ENCODE measurements around the gene SLC30A7.
"Not testable (repeated sequence)": the region's sequence is repeated elsewhere in the genome, so short reads cannot be mapped to it uniquely, and the experiment has no call there.

SLC30A7 gene, protein sequence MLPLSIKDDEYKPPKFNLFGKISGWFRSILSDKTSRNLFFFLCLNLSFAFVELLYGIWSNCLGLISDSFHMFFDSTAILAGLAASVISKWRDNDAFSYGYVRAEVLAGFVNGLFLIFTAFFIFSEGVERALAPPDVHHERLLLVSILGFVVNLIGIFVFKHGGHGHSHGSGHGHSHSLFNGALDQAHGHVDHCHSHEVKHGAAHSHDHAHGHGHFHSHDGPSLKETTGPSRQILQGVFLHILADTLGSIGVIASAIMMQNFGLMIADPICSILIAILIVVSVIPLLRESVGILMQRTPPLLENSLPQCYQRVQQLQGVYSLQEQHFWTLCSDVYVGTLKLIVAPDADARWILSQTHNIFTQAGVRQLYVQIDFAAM

GRCh38 chr1:100895540-100896480 is at the start of gene SLC30A7:
Gene SLC30A7 (plus strand): TSS chr1:100896090. CDS start chr1:100896263, 173 bp downstream.
- DNase-seq (ENCODE audit: low read depth), result peak; percentile 96

- no peak for DNase-seq (ENCODE audit: low read depth)
Observed at GRCh38 chr1:100847361-100848082, 48.4 kb upstream of the SLC30A7 start.

DNA sequence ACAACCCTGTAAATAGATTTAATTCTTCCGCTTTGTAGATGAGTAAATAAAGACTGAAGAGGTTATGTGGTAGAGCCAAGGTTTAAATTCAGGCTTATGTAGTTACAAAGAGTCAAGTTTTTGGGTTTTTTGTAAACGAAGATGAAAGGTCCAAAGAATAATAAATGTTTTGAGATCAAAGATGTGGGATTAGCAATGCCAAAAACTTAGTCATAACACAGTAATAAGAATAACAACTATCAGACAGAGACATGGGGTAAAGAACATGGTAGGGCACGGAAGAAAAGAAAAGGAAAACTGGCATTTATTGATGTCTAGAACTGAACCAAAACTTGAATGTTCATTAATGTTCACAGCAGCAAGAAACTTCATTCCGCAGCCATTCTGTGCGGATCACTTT is 44.2 kb upstream of the SLC30A7 start:
- no peak for DNase-seq (ENCODE audit: low read depth)

DNA sequence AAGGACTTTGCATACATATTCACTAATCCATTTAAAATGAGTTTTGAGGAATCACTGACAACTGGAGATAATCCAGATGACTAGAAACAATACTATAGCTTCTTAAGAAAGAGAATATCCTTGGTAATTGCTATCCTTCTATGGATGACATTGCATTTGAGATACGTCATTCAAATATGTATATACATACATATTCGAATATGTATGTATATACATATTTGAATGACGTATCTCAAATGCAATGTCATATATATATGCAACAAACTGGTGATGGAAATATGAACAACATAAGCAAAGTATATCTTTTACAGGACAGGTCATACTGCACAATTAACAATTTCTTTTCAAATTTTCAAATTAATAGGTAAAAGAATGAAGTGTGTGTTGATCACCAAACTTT is 42.9 kb upstream of the SLC30A7 start:
- DNase-seq (ENCODE audit: low read depth), result no peak

DNA sequence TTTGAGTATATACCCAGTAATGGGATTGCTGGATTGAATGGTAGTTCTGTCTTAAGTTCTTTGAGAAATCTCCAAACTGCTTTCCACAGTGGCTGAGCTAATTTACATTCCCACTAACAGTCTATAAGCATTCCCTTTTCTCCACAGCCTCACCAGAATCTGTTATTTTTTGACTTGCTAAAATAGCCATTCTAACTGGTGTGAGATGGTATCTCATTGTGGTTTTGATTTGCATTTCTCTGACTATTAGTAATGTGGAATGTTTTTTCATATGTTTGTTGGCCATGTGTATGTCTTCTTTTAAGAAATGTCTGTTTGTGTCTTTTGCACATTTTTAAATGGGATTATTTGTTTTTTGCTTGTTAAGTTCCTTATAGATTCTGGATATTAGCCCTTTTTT is 40.8 kb upstream of the SLC30A7 start:
- not testable (repeated sequence) for DNase-seq (ENCODE audit: low read depth)

GRCh38 chr1:100860397-100860991 is 35.4 kb upstream of the SLC30A7 start:
- DNase-seq (ENCODE audit: low read depth), result no peak

GRCh38 chr1:100861379-100861778 is 34.5 kb upstream of the SLC30A7 start:
- DNase-seq (ENCODE audit: low read depth), result no peak

GRCh38 chr1:100862591-100862990 is 33.3 kb upstream of the SLC30A7 start:
- DNase-seq (ENCODE audit: low read depth), result no peak

DNA sequence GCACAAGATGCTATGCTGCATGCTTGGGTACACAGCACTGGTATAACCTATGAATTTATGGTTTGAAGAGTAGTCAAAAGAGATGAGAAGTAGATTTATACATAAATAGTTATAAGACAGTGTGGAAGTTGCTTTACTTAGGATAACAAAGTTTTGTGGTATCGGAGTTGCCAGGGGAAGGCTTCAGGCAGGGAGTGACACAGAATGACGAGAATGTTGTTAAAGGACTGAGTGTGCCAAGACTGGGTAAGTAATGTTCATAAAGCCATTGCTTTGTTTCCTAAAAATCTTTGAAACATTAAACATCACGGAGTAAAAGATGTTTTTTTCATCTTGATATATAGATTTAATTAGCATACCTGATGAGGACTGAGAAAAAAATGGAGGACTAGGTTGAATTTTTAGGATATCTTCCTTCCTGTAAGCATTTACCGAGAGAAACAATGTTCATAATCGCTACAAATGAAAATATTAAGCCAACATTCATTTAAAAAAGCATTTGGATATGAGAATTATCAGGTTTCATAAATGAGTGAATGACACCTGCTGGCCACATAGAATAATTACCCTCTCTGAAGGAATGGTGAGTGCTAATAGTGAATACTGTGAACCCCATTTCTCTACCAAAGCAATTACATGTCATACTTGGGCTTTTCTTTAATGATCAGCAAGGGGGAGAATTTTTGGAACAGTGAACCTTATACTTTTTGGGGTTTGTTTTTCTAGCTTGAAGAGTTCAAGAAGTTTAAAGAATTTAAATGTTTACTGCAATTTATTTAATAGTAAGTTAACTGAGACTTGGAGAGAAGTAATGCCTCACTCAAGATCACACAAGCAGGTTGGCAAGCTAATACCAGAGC is 29.6 kb upstream of the SLC30A7 start:
- no peak for DNase-seq (ENCODE audit: low read depth)

DNA sequence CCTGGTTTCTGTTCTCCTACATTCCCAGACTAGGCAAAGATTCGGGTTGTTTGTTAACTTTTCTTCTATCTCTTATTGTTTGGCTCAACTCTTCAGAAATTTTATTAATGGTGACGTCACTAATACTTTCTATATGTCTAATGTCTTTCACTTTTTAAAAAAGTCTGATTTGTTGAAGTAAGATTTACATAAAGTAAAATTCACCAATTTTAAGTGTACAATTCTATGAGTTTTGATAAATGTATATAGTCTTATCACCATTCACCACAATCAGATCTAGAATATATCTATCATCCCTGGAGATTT is 29.0 kb upstream of the SLC30A7 start:
- no peak for DNase-seq (ENCODE audit: low read depth)

GRCh38 chr1:100868364-100868995 is 27.4 kb upstream of the SLC30A7 start:
- no peak for DNase-seq (ENCODE audit: low read depth)

GRCh38 chr1:100869996-100870395 is 25.9 kb upstream of the SLC30A7 start:
- no peak for DNase-seq (ENCODE audit: low read depth)

- DNase-seq (ENCODE audit: low read depth), result no peak
Observed at GRCh38 chr1:100874433-100874832, 21.5 kb upstream of the SLC30A7 start.

DNA sequence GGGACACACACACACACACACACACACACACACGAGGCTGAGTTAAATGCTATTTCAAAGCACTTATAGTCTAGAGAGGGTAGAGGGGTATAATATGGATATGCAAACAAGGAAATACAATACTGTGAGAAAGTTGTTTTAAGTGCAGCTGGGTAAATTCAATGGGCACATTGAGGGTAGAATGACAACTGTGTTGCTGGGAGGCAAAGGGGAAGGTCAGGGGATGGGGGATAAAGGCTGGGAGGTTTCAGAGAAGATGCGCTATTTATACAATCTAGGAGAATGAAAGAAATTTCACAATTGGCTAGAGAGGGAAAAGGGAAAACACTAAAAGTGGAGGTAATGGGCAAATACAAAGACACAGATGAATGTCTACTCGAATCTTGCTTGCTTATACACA is 20.7 kb upstream of the SLC30A7 start:
- DNase-seq (ENCODE audit: low read depth), result no peak

DNA sequence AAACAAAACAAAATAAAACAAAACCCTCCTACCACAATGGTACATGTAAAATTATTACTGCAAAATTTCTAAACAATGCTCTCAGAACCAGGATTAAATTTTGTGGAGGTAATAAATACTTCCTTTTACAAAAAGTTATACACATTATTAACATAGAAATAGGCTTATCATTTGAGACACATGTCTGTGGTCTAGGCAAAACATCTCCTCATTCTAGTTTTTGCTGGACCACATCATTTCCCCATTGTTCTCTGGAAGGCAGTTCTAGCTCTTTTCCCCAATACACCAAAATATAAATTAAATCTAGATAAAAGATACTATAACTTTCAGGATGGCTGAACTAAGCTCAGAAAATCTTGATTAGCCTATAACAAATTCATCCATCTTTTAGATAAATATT is 19.6 kb upstream of the SLC30A7 start:
- DNase-seq (ENCODE audit: low read depth), result no peak

GRCh38 chr1:100879422-100879821 is 16.5 kb upstream of the SLC30A7 start:
- no peak for DNase-seq (ENCODE audit: low read depth)

GRCh38 chr1:100881687-100882086 is 14.2 kb upstream of the SLC30A7 start:
- DNase-seq (ENCODE audit: low read depth), result no peak

DNA sequence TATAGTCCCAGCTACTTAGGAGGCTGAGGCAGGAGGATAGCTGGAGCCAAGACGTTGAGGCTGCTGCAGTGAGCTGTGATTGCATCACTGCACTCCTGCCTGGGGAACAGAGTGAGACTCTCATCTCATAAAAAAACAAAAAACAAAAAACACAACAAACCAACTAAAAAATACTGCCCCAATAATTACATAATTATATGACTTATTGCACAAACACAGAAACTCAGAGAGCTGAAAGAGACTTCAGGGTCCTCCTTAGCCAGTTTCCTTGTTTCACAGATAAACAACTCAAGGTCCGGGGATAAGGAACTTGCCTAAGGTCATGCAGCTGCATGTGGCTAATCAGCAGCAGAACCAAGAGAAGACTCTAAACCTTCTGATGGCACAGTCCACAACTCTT is 13.2 kb upstream of the SLC30A7 start:
- DNase-seq (ENCODE audit: low read depth), result no peak

DNA sequence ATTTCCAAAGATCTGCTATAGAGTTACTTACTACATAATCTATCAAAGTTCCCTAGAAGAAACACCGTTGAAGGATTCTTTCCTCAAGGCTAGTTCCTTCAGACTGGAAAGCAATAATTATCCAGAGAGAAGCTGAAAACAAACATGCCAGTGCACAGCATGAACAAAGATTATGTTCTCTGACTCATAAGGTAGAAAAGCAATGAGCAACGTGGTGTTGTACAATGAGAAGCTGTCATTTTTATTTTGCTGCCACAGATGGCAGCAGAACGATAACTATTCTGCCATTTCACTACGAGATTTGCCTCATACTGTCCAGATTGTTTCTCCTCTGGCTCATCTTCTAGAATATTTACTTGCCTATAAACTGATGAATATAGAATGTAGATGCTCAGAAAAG is 11.9 kb upstream of the SLC30A7 start:
- DNase-seq (ENCODE audit: low read depth), result no peak

DNA sequence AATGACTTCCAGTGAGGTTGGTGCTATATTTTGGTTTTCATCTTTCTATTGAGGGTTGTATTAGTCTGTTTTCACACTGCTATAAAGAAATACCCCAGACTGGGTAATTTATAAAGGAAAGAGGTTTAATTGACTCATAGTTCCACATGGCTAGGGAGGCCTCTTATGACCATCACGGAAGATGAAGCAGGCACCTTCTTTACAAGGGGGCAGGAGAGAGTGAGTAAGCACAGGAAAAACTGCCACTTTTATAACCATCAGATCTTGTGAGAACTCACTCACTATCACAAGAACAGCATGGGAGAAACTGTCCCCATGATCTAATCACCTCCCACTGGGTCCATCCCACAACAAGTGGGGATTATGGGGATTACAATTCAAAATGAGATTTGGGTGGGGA is 6.9 kb upstream of the SLC30A7 start:
- DNase-seq (ENCODE audit: low read depth), result not testable (repeated sequence)
